ENCODE data around the gene RARG. TPM values are rescaled to one million over a fixed set of nuclear protein-coding genes. Genes with fewer than 3 reads are reported as not detected.

The RARG gene
- total and polyA plus RNA-seq, 12 donors: 3.8 to 36.4 (median 24.8) TPM

GRCh38 chr12:53224897-53225634, 6.9 kb downstream of the RARG start:
- TF ChIP-seq POLR2A (IDR thresholded peaks at IDR 0.05): no peak
- no peak for TF ChIP-seq CTCF (IDR thresholded peaks at IDR 0.05)
- Histone ChIP-seq H3K4me3 (no peak overlapping the region), H3K36me3 (replicated peaks in 1 of 2) (no peaks in the 10 kb centered on the region), H3K27ac (peak overlapping the region in 2 of 5 donors; percentile 69 to 99), H3K4me1 (replicated peaks in 1 of 2) (peaks cover 10 to 32% of the 10 kb centered on the region in 2 donors), H3K27me3 (no peaks in the 10 kb centered on the region), H3K9me3 (replicated peaks in 1 of 3) (no peaks in the 10 kb centered on the region)
- intact Hi-C loops (cut with DNase I): no loop called here
- peak in 1 of 7 donors; percentile 41 for DNase-seq
- 83 to 88% (median 85%) methylated on average over 10 of the region's 10 CpGs for WGBS, 4 donors

- Histone ChIP-seq H3K4me3 (no peak overlapping the region), H3K9me3 (replicated peaks in 1 of 3) (no peaks in the 10 kb centered on the region), H3K27ac (peak overlapping the region in 2 of 5 donors; percentile 69 to 99), H3K27me3 (no peaks in the 10 kb centered on the region), H3K36me3 (replicated peaks in 1 of 2) (no peaks in the 10 kb centered on the region), H3K4me1 (replicated peaks in 1 of 2) (peaks cover 10 to 33% of the 10 kb centered on the region in 2 donors)
- WGBS, 4 donors: 61 to 69% (median 67%) methylated on average over 11 of the region's 11 CpGs
- DNase-seq: peak in 1 of 7 donors; percentile 18
- TF ChIP-seq CTCF (IDR thresholded peaks at IDR 0.05) (no peak), POLR2A (IDR thresholded peaks at IDR 0.05) (no peak)
- intact Hi-C loops (cut with DNase I): no loop called here
Observed at GRCh38 chr12:53224061-53224896, 7.7 kb downstream of the RARG start.

- Histone ChIP-seq H3K9me3 (replicated peaks in 1 of 3) (no peaks in the 10 kb centered on the region), H3K4me1 (replicated peaks in 1 of 2) (peaks cover 18 to 40% of the 10 kb centered on the region in 2 donors), H3K36me3 (replicated peaks in 1 of 2) (no peaks in the 10 kb centered on the region), H3K27me3 (no peaks in the 10 kb centered on the region), H3K4me3 (no peak overlapping the region), H3K27ac (peak overlapping the region in 3 of 5 donors; percentile 15 to 99 (median 69))
- peak in 1 of 7 donors; percentile 27 for DNase-seq
- intact Hi-C loops (cut with DNase I): no loop called here
- 30 to 43% (median 40%) methylated on average over 6 to 16 of the region's 16 CpGs for WGBS, 4 donors
- TF ChIP-seq CTCF (IDR thresholded peaks at IDR 0.05): no peak
- no peak for TF ChIP-seq POLR2A (IDR thresholded peaks at IDR 0.05)
Observed at GRCh38 chr12:53223389-53224060, 8.5 kb downstream of the RARG start.

- no peak for DNase-seq
- peaks cover 24 to 47% of the 10 kb centered on the region in 2 donors for H3K4me1 ChIP-seq (replicated peaks in 1 of 2)
- H3K9me3 ChIP-seq (replicated peaks in 1 of 3): no peaks in the 10 kb centered on the region
- no peak overlapping the region for H3K4me3 ChIP-seq
- no peaks in the 10 kb centered on the region for H3K36me3 ChIP-seq (replicated peaks in 1 of 2)
- TF ChIP-seq POLR2A (IDR thresholded peaks at IDR 0.05) (no peak), CTCF (IDR thresholded peaks at IDR 0.05) (no peak)
- intact Hi-C loops (cut with DNase I): no loop called here
- no peaks in the 10 kb centered on the region for H3K27me3 ChIP-seq
- WGBS, 4 donors: 63 to 76% (median 70%) methylated on average over 4 of the region's 4 CpGs
- peak overlapping the region in 4 of 5 donors; percentile 15 to 99 (median 83) for H3K27ac ChIP-seq
Observed at GRCh38 chr12:53222806-53223261, 9.2 kb downstream of the RARG start.

Data from adrenal gland (tissue), 12 donors.